ENCODE results near the gene SLC1A2. TPM values are rescaled to one million over a fixed set of nuclear protein-coding genes. Genes with fewer than 3 reads are reported as not detected.

SLC1A2 gene
- total and polyA plus RNA-seq, 4 donors = 0.35 to 17.0 (median 1.1) TPM

GRCh38 chr11:35210876-35211546 is 208.3 kb downstream of the SLC1A2 start:
- H3K27me3 ChIP-seq (ENCODE audit: control insufficient read depth in 3 of 3, insufficient read depth in 3 of 3, low read length in 2 of 3) = no peaks in the 10 kb centered on the region
- DNase-seq (no peak), ATAC-seq (ENCODE audit: insufficient read depth, low FRiP score) (no peak)
- H3K4me1 ChIP-seq (ENCODE audit: control insufficient read depth in 5 of 5, insufficient read depth in 5 of 5, low read length in 5 of 5) = peaks cover 0 to 8% (median 0%) of the 10 kb centered on the region in 5 donors
- no peak overlapping the region for H3K4me3 ChIP-seq
- no peak overlapping the region for H3K27ac ChIP-seq (ENCODE audit: low read depth in 1 of 2, low read length in 1 of 2)
- H3K9ac ChIP-seq (ENCODE audit: insufficient read depth in 1 of 2, low read length in 2 of 2) = no peak overlapping the region
- WGBS, 2 donors = 85 to 94% methylated on average over 3 of the region's 3 CpGs
- H3K36me3 ChIP-seq (ENCODE audit: control insufficient read depth in 4 of 4, insufficient read depth in 4 of 4, low read length in 4 of 4) = peaks cover 2 to 10% (median 5%) of the 10 kb centered on the region in 4 donors
- TF ChIP-seq CTCF (IDR thresholded peaks at IDR 0.05; ENCODE audit: control extremely low read depth, extremely low read depth) = no peak
- peaks cover 0 to 5% (median 0%) of the 10 kb centered on the region in 4 donors for H3K9me3 ChIP-seq (ENCODE audit: control insufficient read depth in 4 of 4, insufficient read depth in 3 of 4, low read length in 3 of 4)

- no peak overlapping the region for H3K27ac ChIP-seq (ENCODE audit: low read depth in 1 of 2, low read length in 1 of 2)
- DNase-seq = no peak
- peaks cover 2 to 12% (median 8%) of the 10 kb centered on the region in 4 donors for H3K36me3 ChIP-seq (ENCODE audit: control insufficient read depth in 4 of 4, insufficient read depth in 4 of 4, low read length in 4 of 4)
Observed at GRCh38 chr11:35208795-35209194, 210.6 kb downstream of the SLC1A2 start.

GRCh38 chr11:35207471-35208403 is 211.6 kb downstream of the SLC1A2 start:
- H3K4me1 ChIP-seq (ENCODE audit: control insufficient read depth in 5 of 5, insufficient read depth in 5 of 5, low read length in 5 of 5) = no peaks in the 10 kb centered on the region
- no peak overlapping the region for H3K9ac ChIP-seq (ENCODE audit: insufficient read depth in 1 of 2, low read length in 2 of 2)
- WGBS, 2 donors = 89 to 93% methylated on average over 10 of the region's 10 CpGs
- peaks cover 0 to 5% (median 0%) of the 10 kb centered on the region in 4 donors for H3K9me3 ChIP-seq (ENCODE audit: control insufficient read depth in 4 of 4, insufficient read depth in 3 of 4, low read length in 3 of 4)
- no peaks in the 10 kb centered on the region for H3K27me3 ChIP-seq (ENCODE audit: control insufficient read depth in 3 of 3, insufficient read depth in 3 of 3, low read length in 2 of 3)
- ATAC-seq (ENCODE audit: insufficient read depth, low FRiP score) (no peak), DNase-seq (no peak)
- H3K27ac ChIP-seq (ENCODE audit: low read depth in 1 of 2, low read length in 1 of 2) = no peak overlapping the region
- peaks cover 2 to 12% (median 8%) of the 10 kb centered on the region in 4 donors for H3K36me3 ChIP-seq (ENCODE audit: control insufficient read depth in 4 of 4, insufficient read depth in 4 of 4, low read length in 4 of 4)
- H3K4me3 ChIP-seq = no peak overlapping the region
- no peak for TF ChIP-seq CTCF (IDR thresholded peaks at IDR 0.05; ENCODE audit: control extremely low read depth, extremely low read depth)

More at GRCh38 chr11:35208795-35209194, 210.6 kb downstream of the SLC1A2 start:
- no peak for ATAC-seq (ENCODE audit: insufficient read depth, low FRiP score)
- Histone ChIP-seq H3K9me3 (ENCODE audit: control insufficient read depth in 4 of 4, insufficient read depth in 3 of 4, low read length in 3 of 4) (peaks cover 0 to 5% (median 0%) of the 10 kb centered on the region in 4 donors), H3K4me3 (no peak overlapping the region), H3K27me3 (ENCODE audit: control insufficient read depth in 3 of 3, insufficient read depth in 3 of 3, low read length in 2 of 3) (no peaks in the 10 kb centered on the region), H3K4me1 (ENCODE audit: control insufficient read depth in 5 of 5, insufficient read depth in 5 of 5, low read length in 5 of 5) (no peaks in the 10 kb centered on the region), H3K9ac (ENCODE audit: insufficient read depth in 1 of 2, low read length in 2 of 2) (no peak overlapping the region)
- WGBS, 2 donors = 79 to 91% methylated on average over 4 of the region's 4 CpGs
- TF ChIP-seq CTCF (IDR thresholded peaks at IDR 0.05; ENCODE audit: control extremely low read depth, extremely low read depth) = no peak

Data from lung (tissue), 12 donors.